Skeletal muscle tissue (tissue), 4 donors: Measurements from ENCODE around the gene TAF4. TPM values are rescaled to one million over a fixed set of nuclear protein-coding genes. Genes with fewer than 3 reads are reported as not detected.

Experiments
- H3K27ac ChIP-seq: one replicate; pipeline ENCODE4 v1.7.0; 2013; ENCODE audit warnings: mild to moderate bottlenecking, low read depth, low read length, inconsistent platforms
- H3K27me3 ChIP-seq, 3 donors: one replicate each; pipeline ENCODE4 v1.7.0; 2013; ENCODE audit warnings: low read length in 3 of 3; ENCODE audit not compliant: control insufficient read depth in 3 of 3, insufficient read depth in 3 of 3
- H3K36me3 ChIP-seq, 3 donors: one replicate each; pipeline ENCODE4 v1.7.0; 2013; ENCODE audit warnings: low read length in 3 of 3; ENCODE audit not compliant: control insufficient read depth in 3 of 3, insufficient read depth in 3 of 3
- H3K4me1 ChIP-seq, 3 donors: one replicate each; pipeline ENCODE4 v1.7.0; 2013; ENCODE audit warnings: low read length in 3 of 3, mild to moderate bottlenecking in 3 of 3; ENCODE audit not compliant: control insufficient read depth in 3 of 3, insufficient read depth in 3 of 3
- H3K4me3 ChIP-seq, 3 donors: one replicate each; pipeline ENCODE4 v1.7.0; 2013; ENCODE audit warnings: low read length in 3 of 3
- H3K9ac ChIP-seq, 3 donors: one replicate each; pipeline ENCODE4 v1.7.0; 2013; ENCODE audit warnings: low read length in 3 of 3, mild to moderate bottlenecking in 3 of 3, moderate library complexity in 2 of 3, low read depth in 1 of 3
- H3K9me3 ChIP-seq, 3 donors: one replicate each; pipeline ENCODE4 v1.7.0; 2013; ENCODE audit warnings: low read length in 3 of 3; ENCODE audit not compliant: control insufficient read depth in 3 of 3
- total RNA-seq: library from RNA; depleted of rRNA; stranded (reverse); fragments of >200 nt; gene quantifications from one replicate; pipeline ENCODE4 v1.2.3, GENCODE V29; 2014
- donor health status: Osteomylitis.

TAF4 gene
- total RNA-seq, 1 donor from 2014 or later, result 4.2 TPM

DNA sequence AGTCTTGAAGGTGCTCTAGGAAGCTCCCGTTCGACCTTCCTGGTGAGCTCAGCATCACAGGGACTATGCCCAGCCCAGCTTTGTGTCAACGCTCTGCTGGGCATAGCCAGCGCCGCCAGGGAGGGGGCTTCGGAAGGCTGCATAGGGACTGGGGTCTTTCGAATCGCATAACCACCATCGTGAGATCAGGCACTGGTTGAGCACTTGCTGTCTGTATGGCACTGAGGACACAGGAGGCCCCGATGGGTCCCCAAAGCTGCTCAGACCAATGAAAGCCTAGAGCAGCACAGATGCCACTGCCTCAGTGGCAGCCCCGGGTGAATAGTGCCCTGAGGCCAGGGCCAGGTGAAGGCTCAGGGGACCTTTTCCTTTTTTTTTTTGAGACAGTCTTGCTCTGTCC, 96.7 kb downstream of the TAF4 start:
- Histone ChIP-seq H3K27ac (no peak overlapping the region), H3K9me3 (no peaks in the 10 kb centered on the region)

DNA sequence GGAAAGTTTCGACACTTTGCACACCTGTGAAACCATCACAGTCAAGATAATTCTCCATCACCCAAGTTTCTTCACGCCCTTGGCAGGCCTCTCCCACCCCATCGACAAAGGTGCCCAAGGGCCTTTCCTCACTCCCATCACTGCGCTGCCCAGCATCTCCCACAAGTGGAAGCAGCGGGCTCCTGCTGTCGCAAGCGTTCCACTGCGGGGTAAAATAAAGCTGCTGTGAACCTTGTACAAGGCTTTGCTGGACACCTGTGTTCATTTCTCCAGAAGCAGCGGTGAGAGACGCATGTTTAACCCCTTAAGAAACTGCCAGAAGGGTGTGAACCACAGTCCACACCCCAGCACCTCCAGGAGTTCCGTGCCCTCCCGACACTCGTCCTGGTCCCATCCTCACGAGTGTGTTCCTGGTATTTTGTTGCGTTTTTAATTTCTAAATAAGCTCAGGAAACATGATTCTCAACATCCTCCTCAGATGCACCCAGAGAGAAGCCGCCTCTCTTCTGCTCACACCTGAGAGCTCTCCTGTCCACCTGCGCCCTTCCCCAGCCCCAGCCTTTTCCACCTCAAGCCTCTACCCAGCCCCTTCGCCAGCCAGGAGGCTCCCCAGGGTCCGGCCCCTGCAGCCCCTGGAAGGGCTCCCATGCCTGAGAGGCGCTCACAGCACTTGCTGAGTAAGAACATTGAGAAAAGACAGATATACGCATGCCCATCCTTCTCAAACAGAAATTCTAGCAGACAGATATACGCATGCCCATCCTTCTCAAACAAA, 97.5 kb downstream of the TAF4 start:
- H3K9me3 ChIP-seq, result no peaks in the 10 kb centered on the region
- peaks cover 10 to 11% (median 11%) of the 10 kb centered on the region in 3 donors for H3K36me3 ChIP-seq
- H3K4me3 ChIP-seq, result no peak overlapping the region
- peaks cover 13 to 16% (median 15%) of the 10 kb centered on the region in 3 donors for H3K27me3 ChIP-seq
- no peak overlapping the region for H3K27ac ChIP-seq
- no peak overlapping the region for H3K9ac ChIP-seq
- H3K4me1 ChIP-seq, result no peaks in the 10 kb centered on the region

More for the DNA sequence above, 96.7 kb downstream of the TAF4 start:
- no peak overlapping the region for H3K4me3 ChIP-seq
- no peak overlapping the region for H3K9ac ChIP-seq
- peaks cover 16 to 18% (median 18%) of the 10 kb centered on the region in 3 donors for H3K36me3 ChIP-seq
- H3K4me1 ChIP-seq, result no peaks in the 10 kb centered on the region
- H3K27me3 ChIP-seq, result peaks cover 13 to 16% (median 15%) of the 10 kb centered on the region in 3 donors

DNA sequence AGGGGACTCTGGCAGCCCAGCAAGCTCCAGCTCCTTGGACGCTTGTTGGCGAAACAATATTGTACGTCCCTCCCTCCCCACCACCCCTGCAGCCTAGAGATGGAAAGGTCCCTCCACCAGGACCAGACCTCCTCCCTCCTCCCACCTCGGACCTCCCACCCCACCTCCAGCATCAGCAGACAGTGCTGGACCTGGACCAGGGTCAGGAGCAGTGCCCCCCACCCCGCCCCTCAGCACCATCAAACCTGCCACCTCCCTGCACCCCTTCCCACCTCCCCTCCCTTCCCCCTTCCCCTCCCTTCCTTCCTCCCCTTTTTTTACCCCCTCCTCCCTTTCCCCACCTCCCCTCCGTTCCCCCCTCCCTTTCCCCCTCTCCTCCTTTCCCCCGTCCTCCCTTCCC, 98.4 kb downstream of the TAF4 start:
- Histone ChIP-seq H3K4me1 (no peaks in the 10 kb centered on the region), H3K27ac (no peak overlapping the region), H3K36me3 (peaks cover under 1 to 3% (median 2%) of the 10 kb centered on the region in 3 donors), H3K9ac (no peak overlapping the region), H3K27me3 (peaks cover 13 to 16% (median 15%) of the 10 kb centered on the region in 3 donors), H3K9me3 (no peaks in the 10 kb centered on the region), H3K4me3 (no peak overlapping the region)

DNA sequence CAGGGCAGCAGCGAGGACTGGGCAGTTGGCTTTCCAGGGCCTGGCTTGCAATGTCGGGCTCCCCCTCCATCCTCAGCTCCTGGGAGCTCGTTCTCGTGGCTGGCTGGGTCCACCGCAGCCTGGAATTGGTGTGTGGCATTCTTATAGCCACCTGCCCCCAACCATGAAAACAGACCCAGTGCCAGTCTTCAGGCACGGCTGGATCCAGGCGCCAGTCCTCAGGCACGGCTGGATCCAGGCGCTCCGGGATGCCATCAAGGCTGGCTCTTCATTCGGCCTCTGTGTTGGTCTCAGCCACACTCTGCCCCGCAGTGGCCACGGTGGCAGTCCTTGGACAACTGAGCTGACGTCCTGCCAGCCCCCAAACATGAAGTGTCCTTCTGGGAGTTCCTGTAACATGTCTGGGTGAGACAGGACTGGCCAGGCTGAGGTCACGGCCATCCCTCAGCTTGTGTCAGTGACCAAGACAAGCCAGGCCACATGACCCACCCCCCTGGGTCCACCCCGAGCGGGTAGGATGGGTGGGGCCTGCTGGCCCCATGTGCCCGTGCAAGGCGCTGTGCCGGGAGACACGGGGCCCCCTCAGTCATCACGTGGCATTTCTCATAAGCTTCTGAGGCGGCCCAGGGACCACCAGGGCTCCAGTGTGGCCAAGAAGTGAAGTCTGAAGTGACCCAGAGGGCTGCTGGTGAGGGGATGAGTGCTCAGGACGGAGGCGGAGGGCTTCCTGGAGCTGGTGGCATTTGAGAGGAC, 99.0 kb downstream of the TAF4 start:
- Histone ChIP-seq H3K9me3 (no peaks in the 10 kb centered on the region), H3K36me3 (no peaks in the 10 kb centered on the region)

DNA sequence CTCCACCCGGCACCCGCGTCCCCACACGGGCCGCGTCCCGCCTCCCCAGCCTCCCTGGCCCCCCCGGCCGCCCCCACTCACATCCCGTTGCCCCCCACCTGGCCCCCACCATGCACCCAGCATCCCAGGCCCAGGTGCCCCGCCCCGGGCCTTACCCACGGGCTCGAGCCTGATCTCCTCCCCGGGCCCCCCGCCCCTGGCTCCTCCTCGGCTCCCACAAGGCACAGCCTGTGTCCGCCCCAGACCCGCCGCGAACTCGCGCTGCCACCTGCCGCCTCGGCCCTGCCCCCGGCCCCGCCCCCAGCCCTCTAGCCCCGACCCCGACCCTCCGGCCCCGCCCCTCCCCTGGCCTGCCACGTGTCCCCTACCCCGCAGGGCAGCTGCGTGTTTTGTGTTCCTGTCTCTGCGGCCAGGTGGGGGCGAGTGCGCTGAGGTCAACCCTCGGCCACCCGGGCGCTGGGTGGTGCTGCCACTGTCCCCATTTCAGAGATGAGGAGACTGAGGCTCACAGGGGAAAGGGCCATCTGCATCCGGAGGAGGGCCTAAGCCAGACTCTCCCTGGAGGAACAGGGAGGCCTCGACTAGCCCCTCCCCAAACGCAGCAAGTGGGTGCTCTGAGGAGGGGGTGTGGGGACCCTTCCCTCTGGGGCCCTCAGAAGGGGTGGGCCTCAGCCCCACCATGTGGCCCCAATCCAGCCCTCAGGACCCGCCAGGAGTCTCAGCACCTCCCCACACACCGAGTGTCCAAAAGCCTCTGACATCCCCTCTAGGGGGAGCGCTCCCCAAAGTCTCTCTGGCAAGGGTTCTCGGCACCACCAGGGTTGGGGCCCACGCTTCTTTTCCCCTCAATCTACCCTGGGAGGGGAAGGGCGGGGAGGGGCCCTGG, 99.8 kb downstream of the TAF4 start:
- H3K27ac ChIP-seq, result no peak overlapping the region
- H3K9me3 ChIP-seq, result no peaks in the 10 kb centered on the region
- H3K27me3 ChIP-seq, result peaks cover 13 to 16% (median 15%) of the 10 kb centered on the region in 3 donors
- H3K4me1 ChIP-seq, result no peaks in the 10 kb centered on the region
- no peak overlapping the region for H3K4me3 ChIP-seq
- H3K9ac ChIP-seq, result no peak overlapping the region
- H3K36me3 ChIP-seq, result no peaks in the 10 kb centered on the region

More for the DNA sequence above, 99.0 kb downstream of the TAF4 start:
- Histone ChIP-seq H3K27ac (no peak overlapping the region), H3K9ac (no peak overlapping the region), H3K4me1 (no peaks in the 10 kb centered on the region), H3K27me3 (peaks cover 13 to 16% (median 15%) of the 10 kb centered on the region in 3 donors), H3K4me3 (no peak overlapping the region)

DNA sequence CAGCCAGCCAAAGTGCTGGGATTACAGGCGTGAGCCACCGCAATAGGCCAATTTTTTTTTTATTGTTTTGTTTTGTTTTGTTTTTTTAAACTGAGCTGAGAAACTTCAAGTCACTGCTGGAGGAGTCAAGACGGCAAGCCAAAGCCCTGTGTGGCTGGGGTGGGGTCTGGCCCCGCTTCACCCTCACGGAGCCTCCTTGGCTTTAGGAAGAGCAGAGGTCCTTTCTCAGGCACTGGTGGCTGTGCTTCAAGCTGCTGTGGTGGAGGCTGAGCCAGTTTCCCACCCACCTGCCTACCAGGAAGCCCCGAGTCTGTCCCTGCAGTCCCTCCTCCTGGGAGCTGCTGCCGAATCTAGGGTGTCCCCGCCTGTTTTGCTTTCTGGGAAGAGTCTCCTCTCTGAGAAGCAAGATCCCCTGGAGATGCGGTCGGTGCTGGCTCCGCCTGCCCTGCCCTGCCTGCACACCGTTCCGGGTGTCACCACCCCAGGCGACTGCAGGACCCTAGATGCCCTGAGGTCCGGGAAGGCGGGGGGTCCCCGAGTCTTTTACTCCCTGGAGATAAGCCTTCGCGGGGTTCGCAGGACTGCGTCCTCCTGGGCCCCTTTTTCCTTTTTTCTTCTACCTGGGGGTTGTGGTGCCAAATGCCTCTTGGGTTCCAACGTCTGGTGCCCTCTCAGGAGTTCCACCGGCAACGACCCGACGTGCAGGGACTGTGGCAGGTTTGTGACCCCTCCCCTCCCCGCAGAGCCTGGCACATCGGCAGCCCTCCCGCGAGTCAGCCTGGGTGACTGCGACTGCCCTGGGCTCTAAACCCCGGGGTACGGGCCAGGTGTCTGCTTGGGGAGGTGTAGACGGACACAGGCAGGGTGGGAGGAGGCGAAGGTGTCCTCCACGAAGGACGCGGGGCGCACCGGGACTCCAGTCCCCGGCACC, 100.7 kb downstream of the TAF4 start:
- H3K4me3 ChIP-seq, result no peak overlapping the region
- H3K27me3 ChIP-seq, result peaks cover 13 to 16% (median 15%) of the 10 kb centered on the region in 3 donors
- no peak overlapping the region for H3K9ac ChIP-seq
- no peaks in the 10 kb centered on the region for H3K4me1 ChIP-seq
- H3K27ac ChIP-seq, result no peak overlapping the region
- H3K9me3 ChIP-seq, result no peaks in the 10 kb centered on the region
- no peaks in the 10 kb centered on the region for H3K36me3 ChIP-seq

DNA sequence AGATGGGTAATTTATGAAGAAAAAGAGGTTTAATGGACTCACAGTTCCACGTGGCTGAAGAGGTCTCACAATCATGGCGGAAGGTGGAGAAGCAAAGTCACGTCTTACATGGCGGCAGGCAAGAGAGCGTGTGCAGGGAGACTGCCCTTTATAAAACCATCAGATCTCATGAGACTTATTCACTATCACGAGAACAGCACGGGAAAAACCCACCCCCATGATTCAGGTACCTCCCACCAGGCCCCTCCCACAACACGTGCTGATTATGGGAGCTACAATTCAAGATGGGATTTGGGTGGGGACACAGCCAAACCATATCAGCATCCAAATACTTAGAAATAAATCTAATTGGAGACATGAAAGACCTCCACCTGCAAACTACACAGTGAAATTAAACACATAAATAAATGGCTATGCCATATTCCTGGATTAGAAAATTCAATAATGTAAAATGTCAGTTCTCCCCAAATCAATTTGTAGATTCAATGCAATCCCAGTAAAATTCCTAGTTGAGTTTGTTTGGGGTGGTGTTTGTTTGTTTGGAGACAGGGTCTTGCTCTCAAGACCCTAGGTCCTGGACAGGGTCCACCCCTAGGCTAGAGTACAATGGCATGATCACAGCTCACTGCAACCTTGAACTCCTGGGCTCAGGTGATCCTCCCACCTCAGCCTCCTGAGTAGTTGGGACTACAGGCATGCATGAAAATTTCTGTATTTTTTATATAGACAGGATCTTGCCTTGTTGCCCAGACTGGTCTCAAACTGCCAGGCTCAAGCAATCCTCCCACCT, 101.6 kb downstream of the TAF4 start:
- H3K27ac ChIP-seq, result no peak overlapping the region
- H3K27me3 ChIP-seq, result peaks cover 13 to 16% (median 15%) of the 10 kb centered on the region in 3 donors
- no peaks in the 10 kb centered on the region for H3K36me3 ChIP-seq

DNA sequence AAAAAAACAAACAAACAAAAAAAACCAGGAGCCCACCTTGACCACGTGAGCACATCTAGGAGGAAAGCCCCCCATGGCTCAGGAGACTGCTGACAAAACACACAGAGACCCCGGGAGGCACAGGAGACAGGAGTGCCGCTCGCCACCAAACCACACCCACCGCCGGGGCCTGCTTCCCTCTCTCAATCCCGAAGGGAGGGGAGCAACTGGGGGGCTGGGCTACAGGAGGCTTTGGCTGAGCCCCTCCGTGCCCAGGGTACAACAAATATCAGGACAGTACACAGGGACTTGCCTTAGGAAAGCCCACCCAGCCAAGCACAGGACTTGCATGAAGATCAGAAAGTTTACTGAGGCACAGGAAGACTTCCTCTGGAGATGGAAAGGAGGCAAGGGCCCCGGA, 102.5 kb downstream of the TAF4 start:
- no peaks in the 10 kb centered on the region for H3K4me1 ChIP-seq
- H3K4me3 ChIP-seq, result no peak overlapping the region
- H3K9ac ChIP-seq, result no peak overlapping the region
- H3K9me3 ChIP-seq, result no peaks in the 10 kb centered on the region
- no peaks in the 10 kb centered on the region for H3K36me3 ChIP-seq
- no peak overlapping the region for H3K27ac ChIP-seq
- peaks cover 10 to 16% (median 15%) of the 10 kb centered on the region in 3 donors for H3K27me3 ChIP-seq

More for the DNA sequence above, 101.6 kb downstream of the TAF4 start:
- Histone ChIP-seq H3K4me1 (no peaks in the 10 kb centered on the region), H3K9ac (no peak overlapping the region), H3K4me3 (no peak overlapping the region), H3K9me3 (no peaks in the 10 kb centered on the region)
